ENCODE measurements around the gene NIPSNAP2. TPM values are rescaled to one million over a fixed set of nuclear protein-coding genes. Genes with fewer than 3 reads are reported as not detected.

NIPSNAP2 gene
- total and polyA plus RNA-seq, 2 of the 13 experiments (the other 11 are each of a cell fraction or from before 2014, with no cell fraction given): 40.3 to 61.5 TPM

GRCh38 chr7:55965805-55966421 is 1.5 kb downstream of the NIPSNAP2 start (continued):
- TF ChIP-seq ZGPAT (CRISPR knock-in tag; IDR thresholded peaks at IDR 0.05): no peak
- TF ChIP-seq E2F2 (CRISPR knock-in tag; IDR thresholded peaks at IDR 0.05; ENCODE audit: borderline replicate concordance): no peak
- TF ChIP-seq ARID3A (IDR thresholded peaks at IDR 0.05; ENCODE audit: low read depth, low read length): no peak
- no peak for TF ChIP-seq AGO2 (optimal IDR thresholded peaks at IDR 0.05; ENCODE audit: low read depth, low read length)
- no peak for TF ChIP-seq ZNF382 (CRISPR knock-in tag; IDR thresholded peaks at IDR 0.05; ENCODE audit: borderline replicate concordance)
- TF ChIP-seq STAT5B (CRISPR knock-in tag; IDR thresholded peaks at IDR 0.05): no peak
- no peak for TF ChIP-seq SATB2 (CRISPR knock-in tag; IDR thresholded peaks at IDR 0.05)
- TF ChIP-seq RORA (CRISPR knock-in tag; IDR thresholded peaks at IDR 0.05): no peak
- no peak for TF ChIP-seq SRF (IDR thresholded peaks at IDR 0.05; ENCODE audit: low read depth, low read length)
